Measurements from ENCODE around the gene OLFML3. TPM values are rescaled to one million over a fixed set of nuclear protein-coding genes. Genes with fewer than 3 reads are reported as not detected.

OLFML3 gene
- total and polyA plus RNA-seq, 2 donors (not counting 3 experiments of a cell fraction or from before 2014, with no cell fraction given), result 3.4 to 3.9 TPM

- H3K9ac ChIP-seq (replicated peaks; ENCODE audit: extremely low read depth, insufficient read depth, low read length), result no peak overlapping the region
- TF ChIP-seq POLR2A (IDR thresholded peaks at IDR 0.05; ENCODE audit: low read depth, low read length) (no peak), JUN (IDR thresholded peaks at IDR 0.05; ENCODE audit: borderline replicate concordance, insufficient read depth, insufficient read length, low read depth) (no peak), EZH2 (IDR thresholded peaks at IDR 0.05; ENCODE audit: borderline replicate concordance, low read depth, low read length, severe bottlenecking) (no peak), GATA2 (IDR thresholded peaks at IDR 0.05; ENCODE audit: insufficient read depth, insufficient read length, low read depth, low read length) (no peak), FOS (IDR thresholded peaks at IDR 0.05; ENCODE audit: borderline replicate concordance, insufficient read depth, low read length) (no peak), POLR2AphosphoS5 (IDR thresholded peaks at IDR 0.05; ENCODE audit: insufficient read depth, low read depth, low read length) (no peak), CTCF (IDR thresholded peaks at IDR 0.05; ENCODE audit: extremely low read depth in 1 of 2, insufficient read depth in 1 of 2, low read depth in 1 of 2, low read length in 2 of 2) (no peak), MAX (IDR thresholded peaks at IDR 0.05; ENCODE audit: insufficient read depth, insufficient read length) (no peak), MYC (IDR thresholded peaks at IDR 0.05; ENCODE audit: low read depth, low read length) (no peak)
- FAIRE-seq, result no peak
- no peaks in the 10 kb centered on the region for H3K9me3 ChIP-seq (replicated peaks; ENCODE audit: control insufficient read depth, insufficient read depth, low read length)
- no peak overlapping the region for H3K27ac ChIP-seq (ENCODE audit: insufficient read depth, low read depth, low read length)
- no peaks in the 10 kb centered on the region for H4K20me1 ChIP-seq (replicated peaks; ENCODE audit: control insufficient read depth, extremely low read depth, insufficient read depth, low read length)
- no peaks in the 10 kb centered on the region for H3K9me1 ChIP-seq (replicated peaks; ENCODE audit: control insufficient read depth, extremely low read depth, insufficient read depth, low read length)
- no peaks in the 10 kb centered on the region for H3K79me2 ChIP-seq (ENCODE audit: control insufficient read depth, insufficient read depth, low read length)
- BruUV-seq (replicated peaks), result no TSS peak
- no peak overlapping the region for H2AFZ ChIP-seq (ENCODE audit: low read depth, low read length)
- H3K4me2 ChIP-seq (ENCODE audit: insufficient read depth, low read length), result no peak overlapping the region
- no peaks in the 10 kb centered on the region for H3K4me1 ChIP-seq (ENCODE audit: control insufficient read depth, extremely low read depth, insufficient read depth, low read length)
- POLR2A ChIA-PET, result no interaction called here
- H3K27me3 ChIP-seq (ENCODE audit: control insufficient read depth in 2 of 2, insufficient read depth in 2 of 2, low read length in 2 of 2), result peaks cover 0 to 2% of the 10 kb centered on the region in 2 experiments
- dilution Hi-C loops (cut with MboI; ENCODE audit: extremely low pct_ligation_motif_present, low sequenced_read_pairs), result no loop called here
- intact Hi-C loops (cut with micrococcal nuclease), result no loop called here
- no peaks in the 10 kb centered on the region for H3K36me3 ChIP-seq (ENCODE audit: control insufficient read depth in 2 of 2, extremely low read depth in 1 of 2, insufficient read depth in 2 of 2, low read length in 2 of 2)
- H3K4me3 ChIP-seq (replicated peaks in 1 of 3; ENCODE audit: insufficient read depth in 1 of 3, low read depth in 1 of 3, low read length in 3 of 3), result no peak overlapping the region
- CTCF ChIA-PET, result interaction anchor here (1.1 kb wide), 1 partner anchor 9 kb away, joined by 5 read pairs; no protein-coding TSS in a partner anchor
- no peak for DNase-seq (ENCODE audit: low read depth, low spot score)
Observed at GRCh38 chr1:113993766-113994165, 14.5 kb downstream of the OLFML3 start.
